IMR-90 (cell line): ENCODE results near the gene SDCCAG8. TPM values are rescaled to one million over a fixed set of nuclear protein-coding genes. Genes with fewer than 3 reads are reported as not detected.

ENCODE experiments used
- ATAC-seq: fragments of 200-7000 bp; cut with Tn5 transposase; 2 replicates; pipeline ENCODE4 v1.9.1; 2020; ENCODE audit warnings: low read depth, mild to moderate bottlenecking, moderate library complexity
- BruUV-seq: library from RNA; stranded (reverse); fragments of 400-500 nt; replicated peaks from 2 replicates; lab custom pipeline; 2021; lab: Mats Ljungman, UMichigan
- CTCF ChIA-PET: fragments of 300-600 bp; formaldehyde crosslinking; extraction: SDS; loops from one replicate; lab custom pipeline; 2021; ENCODE audit warnings: antibody characterized with exemption; lab: Yijun Ruan, JAX
- POLR2A ChIA-PET: fragments of 300-600 bp; sonication (Branson Sonifier 250); formaldehyde crosslinking; loops from one replicate; lab custom pipeline; 2022; ENCODE audit warnings: antibody characterized with exemption; ENCODE audit not compliant: unreplicated experiment; lab: Charles Lee
- DNase-seq: peaks from one replicate; pipeline ENCODE4 v3.0.0; 2013
- H2AFZ ChIP-seq: replicated peaks from 2 replicates; pipeline ENCODE3; 2013; ENCODE audit warnings: low read length, mild to moderate bottlenecking; ENCODE audit not compliant: poor library complexity
- H2AK5ac ChIP-seq: 2 replicates; pipeline ENCODE4 v1.6.1; 2013; ENCODE audit warnings: low read depth, low read length, inconsistent platforms
- H2AK9ac ChIP-seq: replicated peaks from 2 replicates; pipeline ENCODE3; 2013; ENCODE audit warnings: mild to moderate bottlenecking, low read depth, low read length, moderate library complexity; ENCODE audit not compliant: poor library complexity
- H2BK120ac ChIP-seq: 2 replicates; pipeline ENCODE4 v1.6.1; 2013; ENCODE audit warnings: low read depth, low read length, inconsistent platforms
- H2BK15ac ChIP-seq: 3 replicates; pipeline ENCODE4 v1.6.1; 2013; ENCODE audit warnings: low read depth, low read length, inconsistent platforms
- H2BK20ac ChIP-seq: 2 replicates; pipeline ENCODE4 v1.6.1; 2013; ENCODE audit warnings: low read depth, mild to moderate bottlenecking, inconsistent platforms, low read length, moderate library complexity
- H2BK5ac ChIP-seq: 2 replicates; pipeline ENCODE4 v1.6.1; 2013; ENCODE audit warnings: mild to moderate bottlenecking, low read depth, low read length, inconsistent platforms; ENCODE audit not compliant: poor library complexity, severe bottlenecking
- H3K14ac ChIP-seq: replicated peaks from 2 replicates; pipeline ENCODE4 v1.6.1; 2013; ENCODE audit warnings: low read depth, low read length, inconsistent platforms
- H3K18ac ChIP-seq: 2 replicates; pipeline ENCODE4 v1.6.1; 2013; ENCODE audit warnings: low read depth, low read length, control low read depth
- H3K23ac ChIP-seq: 2 replicates; pipeline ENCODE4 v1.6.1; 2013; ENCODE audit warnings: low read depth, low read length, inconsistent platforms
- H3K27ac ChIP-seq: 2 replicates; pipeline ENCODE4 v1.5.1; 2013; ENCODE audit warnings: mild to moderate bottlenecking, control low read depth, low read length; ENCODE audit not compliant: insufficient read depth
- H3K27me3 ChIP-seq: 2 replicates; pipeline ENCODE4 v1.6.1; 2013; ENCODE audit warnings: low read length; ENCODE audit not compliant: control insufficient read depth, insufficient read depth
- H3K36me3 ChIP-seq: 2 replicates; pipeline ENCODE4 v1.6.1; 2013; ENCODE audit warnings: low read length, mixed read lengths; ENCODE audit not compliant: control insufficient read depth, insufficient read depth
- H3K4ac ChIP-seq: 2 replicates; pipeline ENCODE4 v1.6.1; 2013; ENCODE audit warnings: low read depth, low read length, inconsistent platforms
- H3K4me1 ChIP-seq: 2 replicates; pipeline ENCODE4 v1.6.1; 2013; ENCODE audit warnings: low read length, mixed read lengths; ENCODE audit not compliant: control insufficient read depth, insufficient read depth
- H3K4me2 ChIP-seq: 2 replicates; pipeline ENCODE4 v1.6.1; 2013; ENCODE audit warnings: low read depth, mild to moderate bottlenecking, control low read depth, low read length, moderate library complexity
- H3K4me3 ChIP-seq: 2 replicates; pipeline ENCODE4 v1.5.1; 2013; ENCODE audit warnings: low read depth, mild to moderate bottlenecking, control low read depth, low read length, moderate library complexity; ENCODE audit not compliant: insufficient read depth
- H3K56ac ChIP-seq: 2 replicates; pipeline ENCODE4 v1.6.1; 2013; ENCODE audit warnings: low read length, inconsistent platforms; ENCODE audit not compliant: insufficient read depth; ENCODE audit errors: extremely low read depth
- H3K79me1 ChIP-seq, 2 experiments: 2 replicates each; pipeline ENCODE4 v1.6.1; 2013; ENCODE audit warnings: low read length in 2 of 2, inconsistent platforms in 1 of 2, low read depth in 1 of 2
- H3K9ac ChIP-seq: 2 replicates; pipeline ENCODE4 v1.6.1; 2013; ENCODE audit warnings: low read depth, low read length, control low read depth
- H3K9me1 ChIP-seq: 2 replicates; pipeline ENCODE4 v1.6.1; 2013; ENCODE audit warnings: low read length, inconsistent platforms; ENCODE audit not compliant: insufficient read depth
- H3K9me3 ChIP-seq: 2 replicates; pipeline ENCODE4 v1.6.1; 2013; ENCODE audit warnings: low read length; ENCODE audit not compliant: control insufficient read depth, insufficient read depth
- H4K20me1 ChIP-seq: 2 replicates; pipeline ENCODE4 v1.6.1; 2013; ENCODE audit warnings: low read length, inconsistent platforms; ENCODE audit not compliant: insufficient read depth
- H4K5ac ChIP-seq: 2 replicates; pipeline ENCODE4 v1.6.1; 2013; ENCODE audit warnings: mild to moderate bottlenecking, low read depth, low read length, control low read depth
- H4K8ac ChIP-seq, 2 experiments: 2 replicates each; pipeline ENCODE4 v1.6.1; 2013; ENCODE audit warnings: low read depth in 2 of 2, low read length in 2 of 2, control low read depth in 1 of 2, inconsistent platforms in 1 of 2
- H4K91ac ChIP-seq: 2 replicates; pipeline ENCODE4 v1.6.1; 2013; ENCODE audit warnings: low read depth, low read length, inconsistent platforms; ENCODE audit not compliant: insufficient read depth
- FOS ChIP-seq: fragments of 150-350 bp; IDR thresholded peaks from 2 replicates; pipeline ENCODE4 v1.6.1; 2016; ENCODE audit warnings: low read depth, low read length
- WGBS, 2 experiments: methylation state at CpG; one replicate each; pipeline versions ENCODE4 v1.1.5 to v1.1.7; 2013; ENCODE audit warnings: missing lambda C conversion rate in 2 of 2; ENCODE audit not compliant: insufficient read length in 1 of 2; ENCODE audit errors: extremely low coverage in 2 of 2; 5-methylcytosine and 5-hydroxymethylcytosine counted together
- dilution Hi-C: fragments of 300-500 bp; cut with HindIII; formaldehyde crosslinking; loops from one replicate; pipeline ENCODE4 v1.14.3; 2018; ENCODE audit warnings: low sequenced_read_pairs; ENCODE audit not compliant: unreplicated experiment
- in situ Hi-C: fragments of 300-500 bp; cut with MboI; formaldehyde crosslinking; loops from 3 replicates; pipeline ENCODE4 v1.14.3; 2019; ENCODE audit warnings: low sequenced_read_pairs, inconsistent platforms, mixed read lengths
- intact Hi-C: fragments of 100-400 bp; cut with micrococcal nuclease; formaldehyde crosslinking; loops from 2 replicates; pipeline ENCODE4 v1.10.0; 2022
- polyA plus RNA-seq, 3 experiments: library from polyadenylated mRNA; depleted of rRNA; stranded (reverse); fragments of >200 nt; gene quantifications; 2 replicates each; pipeline ENCODE4 v1.2.3, GENCODE V29; 2012; ENCODE audit warnings: low replicate concordance in 1 of 3
- total RNA-seq: library from RNA; depleted of rRNA; stranded (reverse); fragments of >200 nt; gene quantifications from 2 replicates; pipeline ENCODE4 v1.2.3, GENCODE V29; 2012

Gene SDCCAG8
- total and polyA plus RNA-seq, 2 of the 4 experiments (the other 2 are of a cell fraction) = 25.2 to 46.8 TPM

- Histone ChIP-seq H3K27me3 (no peaks in the 10 kb centered on the region), H4K8ac (no peak overlapping the region; a peak in 1 of 4 replicates), H3K36me3 (peaks cover 7% of the 10 kb centered on the region), H2BK5ac (peak overlapping the region; percentile 39), H3K4me1 (peaks cover 8% of the 10 kb centered on the region; the same call in 1 of the 2 replicates), H3K4me2 (no peak overlapping the region), H2BK20ac (peak overlapping the region; percentile 66), H2AFZ (no peak overlapping the region), H3K27ac (no peak overlapping the region), H2BK15ac (0 out of 3 replicates have a peak overlapping the region, but pooled peaks have one; percentile 35), H2BK120ac (peak overlapping the region; percentile 46), H3K4ac (0 out of 2 replicates have a peak overlapping the region, but pooled peaks have one; percentile 22), H4K91ac (no peak overlapping the region), H3K4me3 (no peak overlapping the region), H3K9me1 (no peaks in the 10 kb centered on the region; the same call in 1 of the 2 replicates), H3K9ac (no peak overlapping the region), H2AK5ac (peak overlapping the region; percentile 62; the same call in 1 of the 2 replicates), H4K20me1 (no peaks in the 10 kb centered on the region), H3K79me1 (peaks cover 15 to 31% of the 10 kb centered on the region in 2 experiments), H2AK9ac (no peak overlapping the region), H3K14ac (no peak overlapping the region), H4K5ac (no peak overlapping the region), H3K23ac (no peak overlapping the region), H3K9me3 (peaks cover 3% of the 10 kb centered on the region; the same call in 1 of the 2 replicates), H3K56ac (no peak overlapping the region), H3K18ac (peak overlapping the region; percentile 52; the same call in 1 of the 2 replicates)
- CTCF ChIA-PET = no interaction called here
- dilution Hi-C loops (no loop called here), intact Hi-C loops (no loop called here), in situ Hi-C loops (no loop called here)
- DNase-seq (no peak), ATAC-seq (no peak)
- no CpG with 5 or more reads among the region's 5 CpGs for WGBS, 2 experiments
- TF ChIP-seq FOS = no peak
- POLR2A ChIA-PET = no interaction called here
- no TSS peak for BruUV-seq
Measured at GRCh38 chr1:243292117-243292516, 36.3 kb downstream of the SDCCAG8 start.
